KMS-11 (cell line): ENCODE results near the gene LMO1.

Source experiments
- H2AFZ ChIP-seq: fragments of 200-600 bp; sonication (generic); 2 replicates; pipeline ENCODE4 v1.6.1; 2016; ENCODE audit warnings: antibody characterized with exemption, mixed run types, low read depth
- H3K27ac ChIP-seq: fragments of 200-600 bp; sonication (generic); 2 replicates; pipeline ENCODE4 v1.6.1; 2016; ENCODE audit warnings: mild to moderate bottlenecking, mixed run types
- H3K27me3 ChIP-seq: fragments of 200-600 bp; sonication (generic); 2 replicates; pipeline ENCODE4 v1.6.1; 2017; ENCODE audit warnings: mild to moderate bottlenecking, low read depth, mixed run types, moderate library complexity; ENCODE audit not compliant: insufficient read depth
- H3K36me3 ChIP-seq: fragments of 200-600 bp; sonication (generic); 2 replicates; pipeline ENCODE4 v1.6.1; 2017; ENCODE audit warnings: mild to moderate bottlenecking, mixed run types; ENCODE audit not compliant: insufficient read depth
- H3K4me1 ChIP-seq: fragments of 200-600 bp; sonication (generic); 2 replicates; pipeline ENCODE4 v1.6.1; 2016; ENCODE audit warnings: mild to moderate bottlenecking, low read depth, mixed run types; ENCODE audit not compliant: poor library complexity, severe bottlenecking
- H3K4me2 ChIP-seq: fragments of 200-600 bp; sonication (generic); 2 replicates; pipeline ENCODE4 v1.7.0; 2016; ENCODE audit warnings: mild to moderate bottlenecking, mixed run types
- H3K4me3 ChIP-seq: fragments of 200-600 bp; sonication (generic); IDR thresholded peaks from 2 replicates; pipeline ENCODE4 v1.6.1; 2017; ENCODE audit warnings: low read depth, low read length, mixed read lengths; ENCODE audit not compliant: insufficient read depth
- H3K79me2 ChIP-seq: fragments of 200-600 bp; sonication (generic); 2 replicates; pipeline ENCODE4 v1.6.1; 2016; ENCODE audit warnings: low read depth, mixed run types; ENCODE audit not compliant: insufficient read depth
- H3K9ac ChIP-seq: fragments of 200-600 bp; sonication (generic); 2 replicates; pipeline ENCODE4 v1.6.1; 2016; ENCODE audit warnings: mild to moderate bottlenecking, mixed run types
- H4K20me1 ChIP-seq: fragments of 200-600 bp; sonication (generic); 2 replicates; pipeline ENCODE4 v1.6.1; 2016; ENCODE audit warnings: mild to moderate bottlenecking, mixed run types; ENCODE audit not compliant: insufficient read depth
- CTCF ChIP-seq: fragments of 200-600 bp; sonication (generic); conservative IDR thresholded peaks from 2 replicates; pipeline ENCODE4 v1.6.1; 2017; ENCODE audit warnings: low read depth, mild to moderate bottlenecking, antibody characterized with exemption, low read length, moderate library complexity, mixed read lengths

Gene LMO1

GRCh38 chr11:8219257-8220021 is 44.2 kb downstream of the LMO1 start:
- no peak overlapping the region for H3K27ac ChIP-seq
- H4K20me1 ChIP-seq = no peaks in the 10 kb centered on the region
- no peak overlapping the region for H3K4me2 ChIP-seq
- no peaks in the 10 kb centered on the region for H3K36me3 ChIP-seq
- H3K4me3 ChIP-seq = no peak overlapping the region
- H3K4me1 ChIP-seq = peaks cover 22% of the 10 kb centered on the region
- no peak overlapping the region for H2AFZ ChIP-seq
- no peaks in the 10 kb centered on the region for H3K79me2 ChIP-seq
- H3K27me3 ChIP-seq = no peaks in the 10 kb centered on the region; the same call in 1 of the 2 replicates
- H3K9ac ChIP-seq = no peak overlapping the region
- peak; percentile 78 for TF ChIP-seq CTCF

- no peak for TF ChIP-seq CTCF
- no peaks in the 10 kb centered on the region; the same call in 1 of the 2 replicates for H3K27me3 ChIP-seq
- no peaks in the 10 kb centered on the region for H3K36me3 ChIP-seq
- H3K4me3 ChIP-seq = no peak overlapping the region
- H2AFZ ChIP-seq = no peak overlapping the region
- H3K4me2 ChIP-seq = no peak overlapping the region
- no peaks in the 10 kb centered on the region for H4K20me1 ChIP-seq
- H3K27ac ChIP-seq = no peak overlapping the region
- no peaks in the 10 kb centered on the region for H3K79me2 ChIP-seq
- H3K4me1 ChIP-seq = peaks cover 19% of the 10 kb centered on the region
- H3K9ac ChIP-seq = no peak overlapping the region
These were observed 44.8 kb downstream of the LMO1 start for GRCh38 chr11:8218840-8219239.

GRCh38 chr11:8218409-8218808 is 45.3 kb downstream of the LMO1 start:
- Histone ChIP-seq H3K27me3 (no peaks in the 10 kb centered on the region; the same call in 1 of the 2 replicates), H4K20me1 (no peaks in the 10 kb centered on the region), H3K4me2 (no peak overlapping the region), H3K79me2 (no peaks in the 10 kb centered on the region), H3K9ac (no peak overlapping the region), H3K4me3 (no peak overlapping the region), H3K36me3 (no peaks in the 10 kb centered on the region), H3K4me1 (peaks cover 15% of the 10 kb centered on the region), H2AFZ (no peak overlapping the region), H3K27ac (no peak overlapping the region)
- TF ChIP-seq CTCF = no peak

- Histone ChIP-seq H3K36me3 (no peaks in the 10 kb centered on the region), H3K79me2 (no peaks in the 10 kb centered on the region), H4K20me1 (no peaks in the 10 kb centered on the region), H3K4me3 (no peak overlapping the region), H3K27ac (no peak overlapping the region), H3K4me1 (peaks cover 10% of the 10 kb centered on the region), H3K27me3 (no peaks in the 10 kb centered on the region; the same call in 1 of the 2 replicates), H3K4me2 (no peak overlapping the region), H2AFZ (no peak overlapping the region), H3K9ac (no peak overlapping the region)
- no peak for TF ChIP-seq CTCF
These were observed 45.8 kb downstream of the LMO1 start for GRCh38 chr11:8217926-8218325.
